Left ventricle myocardium inferior (tissue), 1 donor: ENCODE measurements around the gene ADCY9. TPM values are rescaled to one million over a fixed set of nuclear protein-coding genes. Genes with fewer than 3 reads are reported as not detected.
"Not testable (repeated sequence)": the region's sequence is repeated elsewhere in the genome, so short reads cannot be mapped to it uniquely, and the experiment has no call there.

Experiments
- DNase-seq: peaks from one replicate; pipeline ENCODE4 v3.0.0-alpha.2; 2020
- H3K27ac ChIP-seq: fragments of 200-600 bp; replicated peaks from 2 replicates; pipeline ENCODE4 v1.8.0; 2021
- H3K27me3 ChIP-seq: fragments of 200-600 bp; 2 replicates; pipeline ENCODE4 v1.8.0; 2021; ENCODE audit warnings: low read depth
- H3K36me3 ChIP-seq: fragments of 200-600 bp; 2 replicates; pipeline ENCODE4 v1.8.0; 2021
- H3K4me1 ChIP-seq: fragments of 200-600 bp; 2 replicates; pipeline ENCODE4 v1.8.0; 2021
- H3K4me3 ChIP-seq: fragments of 200-600 bp; 2 replicates; pipeline ENCODE4 v1.8.0; 2021; ENCODE audit warnings: mild to moderate bottlenecking, moderate library complexity
- H3K9me3 ChIP-seq: fragments of 200-600 bp; replicated peaks from 2 replicates; pipeline ENCODE4 v1.8.0; 2021
- CTCF ChIP-seq: fragments of 200-600 bp; IDR thresholded peaks from 2 replicates; pipeline ENCODE4 v1.8.0; 2021; ENCODE audit warnings: antibody characterized with exemption, mild to moderate bottlenecking, borderline replicate concordance
- intact Hi-C: fragments of 100-400 bp; cut with micrococcal nuclease; formaldehyde crosslinking; loops from one replicate; pipeline ENCODE4 v1.11.0; 2022
- total RNA-seq: library from RNA; stranded (reverse); fragmentation: NEBNext Ultra II Directional; extraction: Animal tissue kit (Norgen Biotek cat#: 25700); gene quantifications from one replicate; pipeline ENCODE4 v1.2.1, GENCODE V29; 2021
- donor health status: DM: no; HTN: yes; CAD: no; lungs with severe emphysema.

Gene ADCY9
- total RNA-seq, 1 donor from 2014 or later, result 44.3 TPM

- Histone ChIP-seq H3K27me3 (no peaks in the 10 kb centered on the region), H3K4me3 (peak overlapping the region; percentile 72), H3K36me3 (no peaks in the 10 kb centered on the region), H3K9me3 (no peaks in the 10 kb centered on the region), H3K27ac (no peak overlapping the region), H3K4me1 (peaks cover 11% of the 10 kb centered on the region)
- peak; percentile 98 for TF ChIP-seq CTCF
- peak; percentile 43 for DNase-seq
- intact Hi-C loops, result no loop called here
These were observed 177.2 kb downstream of the ADCY9 start for GRCh38 chr16:3938843-3939624.

- intact Hi-C loops, result no loop called here
- no peak for TF ChIP-seq CTCF
- no peaks in the 10 kb centered on the region for H3K36me3 ChIP-seq
- H3K27me3 ChIP-seq, result no peaks in the 10 kb centered on the region
- no peaks in the 10 kb centered on the region for H3K9me3 ChIP-seq
- no peak for DNase-seq
- peaks cover 11% of the 10 kb centered on the region for H3K4me1 ChIP-seq
- no peak overlapping the region for H3K27ac ChIP-seq
- H3K4me3 ChIP-seq, result peak overlapping the region; percentile 72
These were observed 177.8 kb downstream of the ADCY9 start for GRCh38 chr16:3938471-3938842.

- H3K27ac ChIP-seq, result no peak overlapping the region
- no peaks in the 10 kb centered on the region for H3K27me3 ChIP-seq
- H3K4me3 ChIP-seq, result no peak overlapping the region
- intact Hi-C loops, result no loop called here
- no peaks in the 10 kb centered on the region for H3K36me3 ChIP-seq
- H3K9me3 ChIP-seq, result no peaks in the 10 kb centered on the region
- DNase-seq, result no peak
- peaks cover 11% of the 10 kb centered on the region for H3K4me1 ChIP-seq
- TF ChIP-seq CTCF, result no peak
These were observed 179.0 kb downstream of the ADCY9 start for GRCh38 chr16:3937066-3937875.

GRCh38 chr16:3935921-3936320 is 180.3 kb downstream of the ADCY9 start:
- no peaks in the 10 kb centered on the region for H3K36me3 ChIP-seq
- peaks cover 11% of the 10 kb centered on the region for H3K4me1 ChIP-seq
- no peak overlapping the region for H3K4me3 ChIP-seq
- no peaks in the 10 kb centered on the region for H3K27me3 ChIP-seq
- no peak for DNase-seq
- H3K27ac ChIP-seq, result no peak overlapping the region
- TF ChIP-seq CTCF, result no peak
- H3K9me3 ChIP-seq, result no peaks in the 10 kb centered on the region
- intact Hi-C loops, result no loop called here

GRCh38 chr16:3934491-3935181 is 181.6 kb downstream of the ADCY9 start:
- Histone ChIP-seq H3K27me3 (no peaks in the 10 kb centered on the region), H3K4me1 (peaks cover 11% of the 10 kb centered on the region), H3K36me3 (no peaks in the 10 kb centered on the region), H3K27ac (no peak overlapping the region), H3K9me3 (no peaks in the 10 kb centered on the region), H3K4me3 (no peak overlapping the region)
- no peak for DNase-seq
- intact Hi-C loops, result no loop called here
- no peak for TF ChIP-seq CTCF

GRCh38 chr16:3927147-3927546 is 189.1 kb downstream of the ADCY9 start:
- intact Hi-C loops, DNase-seq, H3K4me1 ChIP-seq, H3K4me3 ChIP-seq, H3K27me3 ChIP-seq, H3K27ac ChIP-seq, H3K9me3 ChIP-seq, H3K36me3 ChIP-seq: not testable (repeated sequence)
